ENCODE results near the gene EFNB3.
A peak's percentile ranks its signal among the peaks of the same experiment; 100 is the strongest.

EFNB3 gene

GRCh38 chr17:7705269-7706255 is 560 bp downstream of the EFNB3 start:
- H3K18ac ChIP-seq (ENCODE audit: low read length), result peak overlapping the region; percentile 96
- H2BK15ac ChIP-seq (ENCODE audit: low read length), result peak overlapping the region; percentile 86
- peak overlapping the region; percentile 88 for H3K9ac ChIP-seq (ENCODE audit: low read depth, low read length, poor library complexity)
- peak overlapping the region; percentile 81 for H3K4me2 ChIP-seq (ENCODE audit: insufficient read depth, low read length, poor library complexity, severe bottlenecking)
- H3K9me3 ChIP-seq (replicated peaks in 1 of 2; ENCODE audit: control insufficient read depth in 2 of 2, insufficient read depth in 1 of 2, low read depth in 1 of 2, low read length in 2 of 2), result no peaks in the 10 kb centered on the region
- H3K4me3 ChIP-seq (ENCODE audit: low read length in 2 of 2), result peak overlapping the region; percentile 73 to 85
- peak overlapping the region; percentile 51 for H2BK120ac ChIP-seq (ENCODE audit: low read depth, low read length)
- no peak for DNase-seq (ENCODE audit: low spot score)
- WGBS, 2 donors (ENCODE audit: extremely low coverage in 2 of 2, insufficient read length in 2 of 2, insufficient replicate concordance in 1 of 2), result no CpG with 5 or more reads among the region's 50 CpGs
- peaks cover 28 to 38% of the 10 kb centered on the region in 2 donors for H3K4me1 ChIP-seq (ENCODE audit: control insufficient read depth in 2 of 2, insufficient read depth in 1 of 2, low read depth in 1 of 2, low read length in 2 of 2)
- H3K27ac ChIP-seq (replicated peaks; ENCODE audit: low read length), result no peak overlapping the region
- H3K4ac ChIP-seq (ENCODE audit: low read length), result no peak overlapping the region
- H2BK12ac ChIP-seq (ENCODE audit: low read length), result no peak overlapping the region
- peak overlapping the region; percentile 84 for H2AK5ac ChIP-seq (ENCODE audit: low read depth, low read length)
- peak overlapping the region; percentile 50 for H2BK5ac ChIP-seq (ENCODE audit: low read length)
- no peak overlapping the region for H4K8ac ChIP-seq (ENCODE audit: low read depth, low read length)
- peak overlapping the region; percentile 69 for H3K23ac ChIP-seq (ENCODE audit: low read depth, low read length, poor library complexity)
- H3K27me3 ChIP-seq (ENCODE audit: control insufficient read depth in 3 of 3, insufficient read depth in 3 of 3, low read depth in 1 of 3, low read length in 3 of 3), result no peaks in the 10 kb centered on the region
- no peak overlapping the region for H4K91ac ChIP-seq (ENCODE audit: low read depth, low read length, poor library complexity)
- H3K14ac ChIP-seq (ENCODE audit: low read length), result peak overlapping the region; percentile 42
- H3K79me1 ChIP-seq (ENCODE audit: low read depth, low read length), result peaks cover 10% of the 10 kb centered on the region
- peak overlapping the region; percentile 91 for H2AFZ ChIP-seq (ENCODE audit: low read length)
- peaks cover 13 to 44% of the 10 kb centered on the region in 2 donors for H3K36me3 ChIP-seq (replicated peaks in 1 of 2; ENCODE audit: control insufficient read depth in 2 of 2, insufficient read depth in 2 of 2, low read length in 2 of 2)

- no peak overlapping the region for H2AFZ ChIP-seq (ENCODE audit: low read length)
- H3K9ac ChIP-seq (ENCODE audit: low read depth, low read length, poor library complexity), result no peak overlapping the region
- H3K4me2 ChIP-seq (ENCODE audit: insufficient read depth, low read length, poor library complexity, severe bottlenecking), result no peak overlapping the region
- H3K4me3 ChIP-seq (ENCODE audit: low read length in 2 of 2), result peak overlapping the region in 1 of 2 donors; percentile 73
- H2AK5ac ChIP-seq (ENCODE audit: low read depth, low read length), result no peak overlapping the region
- no peak for DNase-seq (ENCODE audit: low spot score)
- H3K14ac ChIP-seq (ENCODE audit: low read length), result no peak overlapping the region
- peaks cover 6 to 38% of the 10 kb centered on the region in 2 donors for H3K36me3 ChIP-seq (replicated peaks in 1 of 2; ENCODE audit: control insufficient read depth in 2 of 2, insufficient read depth in 2 of 2, low read length in 2 of 2)
- no peak overlapping the region for H3K18ac ChIP-seq (ENCODE audit: low read length)
- H3K23ac ChIP-seq (ENCODE audit: low read depth, low read length, poor library complexity), result no peak overlapping the region
- H4K91ac ChIP-seq (ENCODE audit: low read depth, low read length, poor library complexity), result no peak overlapping the region
- no peak overlapping the region for H3K27ac ChIP-seq (replicated peaks; ENCODE audit: low read length)
- no peak overlapping the region for H2BK120ac ChIP-seq (ENCODE audit: low read depth, low read length)
- H2BK5ac ChIP-seq (ENCODE audit: low read length), result no peak overlapping the region
- no peak overlapping the region for H2BK12ac ChIP-seq (ENCODE audit: low read length)
- no peaks in the 10 kb centered on the region for H3K9me3 ChIP-seq (replicated peaks in 1 of 2; ENCODE audit: control insufficient read depth in 2 of 2, insufficient read depth in 1 of 2, low read depth in 1 of 2, low read length in 2 of 2)
- no peak overlapping the region for H4K8ac ChIP-seq (ENCODE audit: low read depth, low read length)
- H3K79me1 ChIP-seq (ENCODE audit: low read depth, low read length), result peaks cover 10% of the 10 kb centered on the region
- no peak overlapping the region for H2BK15ac ChIP-seq (ENCODE audit: low read length)
- no CpG with 5 or more reads among the region's 3 CpGs for WGBS, 2 donors (ENCODE audit: extremely low coverage in 2 of 2, insufficient read length in 2 of 2, insufficient replicate concordance in 1 of 2)
- H3K27me3 ChIP-seq (ENCODE audit: control insufficient read depth in 3 of 3, insufficient read depth in 3 of 3, low read depth in 1 of 3, low read length in 3 of 3), result no peaks in the 10 kb centered on the region
- peaks cover 37 to 50% of the 10 kb centered on the region in 2 donors for H3K4me1 ChIP-seq (ENCODE audit: control insufficient read depth in 2 of 2, insufficient read depth in 1 of 2, low read depth in 1 of 2, low read length in 2 of 2)
- no peak overlapping the region for H3K4ac ChIP-seq (ENCODE audit: low read length)
These were observed 1.8 kb downstream of the EFNB3 start for GRCh38 chr17:7706631-7707354.

DNA sequence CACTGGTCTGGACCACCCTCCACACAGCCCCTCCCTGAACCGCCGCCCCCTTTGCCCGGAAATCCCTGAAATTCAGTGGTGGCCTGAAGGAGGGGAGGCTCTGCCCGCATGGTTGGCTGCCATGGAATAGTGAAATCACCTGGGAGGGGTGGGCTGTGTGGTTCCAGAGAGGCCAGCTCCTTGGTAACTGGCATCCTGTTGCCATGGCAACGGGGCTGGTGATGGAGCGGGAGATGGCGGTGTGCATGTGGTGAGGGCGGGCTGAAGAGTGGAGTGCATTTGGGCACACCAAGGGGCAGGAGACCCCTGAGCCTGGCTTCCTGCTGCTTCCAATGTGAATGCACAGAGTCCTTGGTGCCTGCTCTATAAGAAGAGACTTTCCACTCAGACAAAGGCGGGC is 2.4 kb downstream of the EFNB3 start:
- no peak for DNase-seq (ENCODE audit: low spot score)
- Histone ChIP-seq H3K79me1 (ENCODE audit: low read depth, low read length) (peaks cover 10% of the 10 kb centered on the region), H2BK120ac (ENCODE audit: low read depth, low read length) (no peak overlapping the region), H2BK12ac (ENCODE audit: low read length) (no peak overlapping the region), H3K4me3 (ENCODE audit: low read length in 2 of 2) (peak overlapping the region in 1 of 2 donors; percentile 73), H3K36me3 (replicated peaks in 1 of 2; ENCODE audit: control insufficient read depth in 2 of 2, insufficient read depth in 2 of 2, low read length in 2 of 2) (peaks cover 0 to 31% of the 10 kb centered on the region in 2 donors), H2AFZ (ENCODE audit: low read length) (no peak overlapping the region), H3K9ac (ENCODE audit: low read depth, low read length, poor library complexity) (peak overlapping the region; percentile 39), H3K14ac (ENCODE audit: low read length) (no peak overlapping the region), H3K4ac (ENCODE audit: low read length) (no peak overlapping the region), H3K4me1 (ENCODE audit: control insufficient read depth in 2 of 2, insufficient read depth in 1 of 2, low read depth in 1 of 2, low read length in 2 of 2) (peaks cover 43 to 56% of the 10 kb centered on the region in 2 donors), H3K27me3 (ENCODE audit: control insufficient read depth in 3 of 3, insufficient read depth in 3 of 3, low read depth in 1 of 3, low read length in 3 of 3) (no peaks in the 10 kb centered on the region), H4K91ac (ENCODE audit: low read depth, low read length, poor library complexity) (no peak overlapping the region), H2BK5ac (ENCODE audit: low read length) (no peak overlapping the region), H4K8ac (ENCODE audit: low read depth, low read length) (no peak overlapping the region), H3K27ac (replicated peaks; ENCODE audit: low read length) (no peak overlapping the region), H3K4me2 (ENCODE audit: insufficient read depth, low read length, poor library complexity, severe bottlenecking) (no peak overlapping the region), H3K9me3 (replicated peaks in 1 of 2; ENCODE audit: control insufficient read depth in 2 of 2, insufficient read depth in 1 of 2, low read depth in 1 of 2, low read length in 2 of 2) (no peaks in the 10 kb centered on the region), H2AK5ac (ENCODE audit: low read depth, low read length) (no peak overlapping the region), H3K18ac (ENCODE audit: low read length) (no peak overlapping the region), H2BK15ac (ENCODE audit: low read length) (no peak overlapping the region), H3K23ac (ENCODE audit: low read depth, low read length, poor library complexity) (no peak overlapping the region)
- WGBS, 2 donors (ENCODE audit: extremely low coverage in 2 of 2, insufficient read length in 2 of 2, insufficient replicate concordance in 1 of 2), result no CpG with 5 or more reads among the region's 9 CpGs

Data from neuronal stem cell (in vitro differentiated cells).